H1 (cell line): ENCODE data around the gene EPHA5. TPM values are rescaled to one million over a fixed set of nuclear protein-coding genes. Genes with fewer than 3 reads are reported as not detected.

ENCODE experiments used
- CTCF ChIA-PET: fragments of 300-600 bp; sonication (Branson Sonifier 250); formaldehyde crosslinking; loops from one replicate; lab custom pipeline; 2021; ENCODE audit not compliant: partially characterized antibody; lab: Charles Lee
- POLR2A ChIA-PET: fragments of 300-600 bp; sonication (Branson Sonifier 250); formaldehyde crosslinking; loops from one replicate; lab custom pipeline; 2021; ENCODE audit warnings: inconsistent platforms; ENCODE audit not compliant: partially characterized antibody; lab: Charles Lee
- DNase-seq, 2 experiments: peaks; one replicate each; pipeline versions ENCODE4 v3.0.0 to v3.0.0-alpha.2; 2010 to 2022; ENCODE audit warnings: low spot score in 2 of 2, low read depth in 1 of 2, mixed read lengths in 1 of 2
- FAIRE-seq: peaks from 2 replicates; lab custom pipeline; 2011; peaks lifted over from hg19 to GRCh38; lab: Jason Lieb, UNC
- H2AFZ ChIP-seq: 2 replicates; pipeline ENCODE4 v1.8.1; 2012; ENCODE audit warnings: low read length, inconsistent platforms
- H2AK5ac ChIP-seq: 2 replicates; pipeline ENCODE4 v1.6.1; 2013; ENCODE audit warnings: low read depth, low read length
- H2BK120ac ChIP-seq: replicated peaks from 2 replicates; pipeline ENCODE3; 2013; ENCODE audit warnings: low read depth, low read length, inconsistent platforms
- H2BK12ac ChIP-seq: 2 replicates; pipeline ENCODE4 v1.6.1; 2013; ENCODE audit warnings: low read depth, low read length
- H2BK15ac ChIP-seq: 2 replicates; pipeline ENCODE4 v1.6.1; 2013; ENCODE audit warnings: low read length
- H2BK20ac ChIP-seq: 2 replicates; pipeline ENCODE4 v1.6.1; 2013; ENCODE audit warnings: low read length
- H2BK5ac ChIP-seq: 2 replicates; pipeline ENCODE4 v1.6.1; 2013; ENCODE audit warnings: low read depth, low read length
- H3K14ac ChIP-seq: 2 replicates; pipeline ENCODE4 v1.6.1; 2013; ENCODE audit warnings: inconsistent platforms; ENCODE audit not compliant: insufficient read length
- H3K18ac ChIP-seq: 2 replicates; pipeline ENCODE4 v1.6.1; 2013; ENCODE audit warnings: low read length; ENCODE audit errors: extremely low read depth
- H3K23ac ChIP-seq: 2 replicates; pipeline ENCODE4 v1.6.1; 2013; ENCODE audit warnings: inconsistent platforms; ENCODE audit not compliant: insufficient read length
- H3K23me2 ChIP-seq: 2 replicates; pipeline ENCODE4 v1.6.1; 2013; ENCODE audit warnings: low read depth, low read length
- H3K27ac ChIP-seq: 2 replicates; pipeline ENCODE4 v1.6.1; 2011; ENCODE audit warnings: low read depth, low read length, inconsistent platforms
- H3K27me3 ChIP-seq, 4 experiments: replicated peaks in 1 of 4; 1 replicate in 1 of 4; 2 replicates in 3 of 4; pipeline versions ENCODE4 v1.6.1 to v1.8.1; 2011 to 2013; ENCODE audit warnings: low read length in 3 of 4, mild to moderate bottlenecking in 3 of 4, inconsistent platforms in 2 of 4, mixed read lengths in 2 of 4, moderate library complexity in 1 of 4; ENCODE audit not compliant: control insufficient read depth in 3 of 4, insufficient read depth in 3 of 4; ENCODE audit errors: extremely low read depth in 1 of 4
- H3K36me3 ChIP-seq, 4 experiments: 2 replicates each; pipeline versions ENCODE4 v1.6.1 to v1.8.1; 2011 to 2013; ENCODE audit warnings: mild to moderate bottlenecking in 4 of 4, low read length in 3 of 4, moderate library complexity in 2 of 4, control low read depth in 1 of 4, inconsistent platforms in 1 of 4; ENCODE audit not compliant: insufficient read depth in 4 of 4, control insufficient read depth in 2 of 4
- H3K4ac ChIP-seq: replicated peaks from 2 replicates; pipeline ENCODE3; 2013; ENCODE audit warnings: low read length, low read depth, mixed read lengths, inconsistent platforms; ENCODE audit not compliant: insufficient read length
- H3K4me1 ChIP-seq, 4 experiments: replicated peaks in 1 of 4; 1 replicate in 1 of 4; 2 replicates in 3 of 4; pipeline versions ENCODE4 v1.6.1 to v1.8.1; 2011 to 2013; ENCODE audit warnings: low read length in 3 of 4, inconsistent platforms in 2 of 4, mixed read lengths in 1 of 4; ENCODE audit not compliant: insufficient read depth in 4 of 4, control insufficient read depth in 3 of 4
- H3K4me2 ChIP-seq, 2 experiments: 2 replicates each; pipeline versions ENCODE4 v1.6.1 to v1.8.1; 2011 to 2013; ENCODE audit warnings: low read depth in 2 of 2, low read length in 2 of 2, control low read depth in 1 of 2, inconsistent platforms in 1 of 2, mild to moderate bottlenecking in 1 of 2; ENCODE audit not compliant: insufficient read depth in 1 of 2
- H3K4me3 ChIP-seq, 4 experiments: fragments of 200-600, 300-600 bp in 1 of 4; sonication (generic), shearing (Covaris generic), sonication (Bioruptor Twin) in 1 of 4; 2 replicates each; pipeline versions ENCODE4 v1.5.1 to v1.8.1; 2011 to 2016; ENCODE audit warnings: low read length in 4 of 4, low read depth in 3 of 4, control low read depth in 2 of 4, inconsistent platforms in 2 of 4, mild to moderate bottlenecking in 2 of 4, mixed read lengths in 1 of 4, moderate library complexity in 1 of 4; ENCODE audit not compliant: insufficient read depth in 2 of 4; ENCODE audit errors: extremely low read depth in 1 of 4
- H3K56ac ChIP-seq: replicated peaks from 2 replicates; pipeline ENCODE3; 2013; ENCODE audit warnings: low read depth, mild to moderate bottlenecking, mixed read lengths, low read length, inconsistent platforms; ENCODE audit not compliant: insufficient read length
- H3K79me1 ChIP-seq: 2 replicates; pipeline ENCODE4 v1.6.1; 2013; ENCODE audit warnings: low read depth, low read length, control low read depth
- H3K79me2 ChIP-seq, 2 experiments: 2 replicates each; pipeline versions ENCODE4 v1.6.1 to v1.8.1; 2012 to 2013; ENCODE audit warnings: low read length in 2 of 2, mild to moderate bottlenecking in 2 of 2, inconsistent platforms in 1 of 2; ENCODE audit not compliant: insufficient read depth in 2 of 2, control insufficient read depth in 1 of 2
- H3K9ac ChIP-seq, 4 experiments: replicated peaks in 1 of 4; 1 replicate in 1 of 4; 2 replicates in 3 of 4; pipeline versions ENCODE4 v1.6.1 to v1.8.1; 2011 to 2013; ENCODE audit warnings: low read depth in 3 of 4, low read length in 3 of 4, control low read depth in 2 of 4, mild to moderate bottlenecking in 2 of 4, moderate library complexity in 2 of 4, inconsistent platforms in 1 of 4; ENCODE audit errors: extremely low read depth in 1 of 4
- H3K9me3 ChIP-seq, 2 experiments: 2 replicates each; pipeline versions ENCODE4 v1.6.1 to v1.8.1; 2012 to 2013; ENCODE audit warnings: mild to moderate bottlenecking in 2 of 2, moderate library complexity in 2 of 2, control low read depth in 1 of 2, inconsistent platforms in 1 of 2, low read depth in 1 of 2, low read length in 1 of 2, mixed read lengths in 1 of 2; ENCODE audit not compliant: insufficient read depth in 2 of 2
- H4K20me1 ChIP-seq, 2 experiments: replicated peaks in 1 of 2; 2 replicates each; pipeline versions ENCODE3 to v1.8.1; 2011 to 2013; ENCODE audit warnings: inconsistent platforms in 2 of 2, low read length in 2 of 2, mild to moderate bottlenecking in 1 of 2; ENCODE audit not compliant: insufficient read depth in 2 of 2, control insufficient read depth in 1 of 2
- H4K5ac ChIP-seq: 2 replicates; pipeline ENCODE4 v1.6.1; 2013; ENCODE audit warnings: low read length, low read depth, mixed read lengths, inconsistent platforms; ENCODE audit not compliant: insufficient read length
- H4K8ac ChIP-seq: 2 replicates; pipeline ENCODE4 v1.8.0; 2013; ENCODE audit warnings: mild to moderate bottlenecking, moderate library complexity, low read length, inconsistent platforms; ENCODE audit not compliant: insufficient read depth; ENCODE audit errors: extremely low read depth
- H4K91ac ChIP-seq: replicated peaks from 2 replicates; pipeline ENCODE3; 2013; ENCODE audit warnings: low read length, mixed read lengths, inconsistent platforms; ENCODE audit not compliant: insufficient read length
- CBX8 ChIP-seq: fragments of 300-800, 300-1000 bp; sonication (generic); IDR thresholded peaks from 2 replicates; pipeline ENCODE4 v1.7.1; 2016; ENCODE audit warnings: low read depth, low read length, borderline replicate concordance
- EGR1 ChIP-seq: IDR thresholded peaks from 2 replicates; pipeline ENCODE4 v1.6.1; 2011; ENCODE audit warnings: low read depth, low read length, borderline replicate concordance
- KDM5A ChIP-seq: fragments of 200-600 bp; IDR thresholded peaks from 2 replicates; pipeline ENCODE4 v1.7.1; 2012; ENCODE audit warnings: mild to moderate bottlenecking, low read length, inconsistent platforms, mixed read lengths
- MAFK ChIP-seq: IDR thresholded peaks from 2 replicates; pipeline ENCODE4 v1.6.1; 2012; ENCODE audit warnings: low read depth, mild to moderate bottlenecking, improper control_type of control experiment, low read length
- NANOG ChIP-seq: IDR thresholded peaks from 2 replicates; pipeline ENCODE4 v1.6.1; 2011; ENCODE audit warnings: low read length, low read depth, mild to moderate bottlenecking, inconsistent platforms; ENCODE audit not compliant: insufficient read depth, poor library complexity, severe bottlenecking
- POLR2A ChIP-seq, 2 experiments: IDR thresholded peaks; 1 replicate in 1 of 2; 2 replicates in 1 of 2; pipeline ENCODE4 v1.6.1; 2011; ENCODE audit warnings: low read depth in 2 of 2, low read length in 2 of 2, mild to moderate bottlenecking in 2 of 2; ENCODE audit errors: control extremely low read depth in 1 of 2
- RNF2 ChIP-seq: fragments of 200-900, 300-1000 bp; sonication (generic); IDR thresholded peaks from 2 replicates; pipeline ENCODE4 v1.7.1; 2016; ENCODE audit warnings: borderline replicate concordance, low read depth, mild to moderate bottlenecking, antibody characterized with exemption, low read length; ENCODE audit not compliant: poor library complexity, severe bottlenecking; ENCODE audit errors: missing control alignments
- SIX5 ChIP-seq: IDR thresholded peaks from 2 replicates; pipeline ENCODE4 v1.6.1; 2011; ENCODE audit warnings: mild to moderate bottlenecking, low read depth, low read length
- TBP ChIP-seq: IDR thresholded peaks from 2 replicates; pipeline ENCODE4 v1.6.1; 2011; ENCODE audit warnings: low read depth, low read length, improper control_type of control experiment
- TEAD4 ChIP-seq: IDR thresholded peaks from 2 replicates; pipeline ENCODE4 v1.6.1; 2012; ENCODE audit warnings: low read depth, low read length, inconsistent platforms, mixed read lengths
- ZNF274 ChIP-seq: IDR thresholded peaks from 2 replicates; pipeline ENCODE4 v1.7.0; 2012; ENCODE audit warnings: low read length, borderline replicate concordance; ENCODE audit errors: extremely low read depth
- WGBS, 2 experiments: shearing (Covaris generic) in 1 of 2; methylation state at CpG; one replicate each; pipeline versions ENCODE4 v1.1.6 to v1.1.7; 2013 to 2015; ENCODE audit warnings: low lambda C conversion rate in 2 of 2, mixed read lengths in 2 of 2, inconsistent platforms in 1 of 2, low coverage in 1 of 2, missing lambda C conversion rate in 1 of 2; ENCODE audit not compliant: insufficient replicate concordance in 2 of 2, insufficient coverage in 1 of 2, insufficient read length in 1 of 2; ENCODE audit errors: extremely low coverage in 1 of 2, missing lambda C conversion rate in 1 of 2; 5-methylcytosine and 5-hydroxymethylcytosine counted together
- polyA plus RNA-seq, 7 experiments: library from polyadenylated mRNA; depleted of rRNA in 3 of 7; stranded (reverse) in 5 of 7; unstranded in 2 of 7; fragments of >200 nt in 5 of 7; fragments of 200-250 nt in 2 of 7; gene quantifications; 1 replicate in 5 of 7; 2 replicates in 1 of 7; 4 replicates in 1 of 7; pipeline versions ENCODE4 v1.2.1 to v1.2.3, GENCODE V29; 2011 to 2013; ENCODE audit warnings: missing spikeins in 2 of 7, mixed read lengths in 2 of 7
- total RNA-seq: library from RNA; stranded (reverse); fragmentation: NEBNext Ultra II Directional; extraction: Animal tissue kit (Norgen Biotek cat#: 25700); gene quantifications from 2 replicates; pipeline ENCODE4 v1.2.1, GENCODE V29; 2021
- TF ChIP-seq, protein P1 (sequence below): IDR thresholded peaks from 2 replicates; pipeline ENCODE4 v1.6.1; 2012; ENCODE audit warnings: inconsistent platforms
- TF ChIP-seq, protein P2 (sequence below): IDR thresholded peaks from 2 replicates; pipeline ENCODE4 v1.6.1; 2012; ENCODE audit warnings: low read length, inconsistent platforms

EPHA5 gene
- total and polyA plus RNA-seq, 2 of the 8 experiments (the other 6 are each of a cell fraction or from before 2014, with no cell fraction given): 0.03 to 0.11 TPM

DNA sequence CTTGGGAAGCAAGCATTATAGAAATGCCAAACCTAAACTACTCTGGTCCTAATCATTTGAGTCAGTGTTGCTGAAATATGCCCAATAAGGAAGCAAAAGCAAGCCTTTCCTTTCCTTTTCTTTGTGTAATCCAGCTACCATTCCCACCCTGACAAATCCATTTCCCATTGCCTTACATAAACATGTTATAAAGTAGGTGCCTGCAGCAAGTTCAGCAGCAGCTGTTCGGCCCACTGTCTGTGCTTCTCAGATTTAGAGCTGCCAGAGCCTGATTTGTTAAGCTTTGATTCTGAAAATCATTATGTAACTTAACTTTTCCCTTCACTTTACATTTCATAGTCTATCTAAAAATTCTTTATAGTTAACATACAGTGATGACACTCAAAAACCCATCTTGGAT lies 148.6 kb downstream of the EPHA5 start:
- no peak overlapping the region for H4K91ac ChIP-seq
- no peak overlapping the region for H3K23ac ChIP-seq
- H3K79me1 ChIP-seq: no peaks in the 10 kb centered on the region
- DNase-seq: no peak
- H2BK15ac ChIP-seq: no peak overlapping the region
- no peaks in the 10 kb centered on the region for H4K20me1 ChIP-seq
- no peaks in the 10 kb centered on the region for H3K36me3 ChIP-seq
- no peak overlapping the region for H3K4me3 ChIP-seq
- H3K27ac ChIP-seq: no peak overlapping the region
- FAIRE-seq: no peak
- WGBS, 2 experiments: 79% methylated on average over 1 of the region's 1 CpG; no CpG with 5 or more reads in 1 of the 2 experiments
- H3K14ac ChIP-seq: no peak overlapping the region
- no peak overlapping the region for H2BK5ac ChIP-seq
- H3K27me3 ChIP-seq: no peaks in the 10 kb centered on the region
- H3K23me2 ChIP-seq: no peaks in the 10 kb centered on the region
- H4K5ac ChIP-seq: no peak overlapping the region
- no peak overlapping the region for H3K4me2 ChIP-seq
- no peak overlapping the region for H2BK20ac ChIP-seq
- ChIA-PET CTCF (no interaction called here), POLR2A (no interaction called here)
- no peak overlapping the region for H2AFZ ChIP-seq
- no peak overlapping the region for H3K4ac ChIP-seq
- H3K18ac ChIP-seq: no peak overlapping the region
- no peak overlapping the region for H2AK5ac ChIP-seq
- H3K79me2 ChIP-seq: no peaks in the 10 kb centered on the region
- H4K8ac ChIP-seq: no peak overlapping the region
- no peaks in the 10 kb centered on the region for H3K9me3 ChIP-seq
- H3K4me1 ChIP-seq: no peaks in the 10 kb centered on the region
- no peak overlapping the region for H3K56ac ChIP-seq
- H2BK12ac ChIP-seq: no peak overlapping the region
- H2BK120ac ChIP-seq: no peak overlapping the region
- no peak overlapping the region for H3K9ac ChIP-seq
- TF ChIP-seq SIX5 (no peak), MAFK (no peak), ZNF274 (no peak), NANOG (no peak), KDM5A (no peak), POLR2A (IDR thresholded peaks at IDR 0.05; ENCODE audit: control extremely low read depth in 1 of 2, low read depth in 2 of 2, low read length in 2 of 2) (no peak), RNF2 (no peak), CBX8 (no peak), EGR1 (no peak), TBP (no peak), TEAD4 (no peak)
- TF ChIP-seq, protein P1, sequence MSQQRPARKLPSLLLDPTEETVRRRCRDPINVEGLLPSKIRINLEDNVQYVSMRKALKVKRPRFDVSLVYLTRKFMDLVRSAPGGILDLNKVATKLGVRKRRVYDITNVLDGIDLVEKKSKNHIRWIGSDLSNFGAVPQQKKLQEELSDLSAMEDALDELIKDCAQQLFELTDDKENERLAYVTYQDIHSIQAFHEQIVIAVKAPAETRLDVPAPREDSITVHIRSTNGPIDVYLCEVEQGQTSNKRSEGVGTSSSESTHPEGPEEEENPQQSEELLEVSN: no peak
- TF ChIP-seq, protein P2, sequence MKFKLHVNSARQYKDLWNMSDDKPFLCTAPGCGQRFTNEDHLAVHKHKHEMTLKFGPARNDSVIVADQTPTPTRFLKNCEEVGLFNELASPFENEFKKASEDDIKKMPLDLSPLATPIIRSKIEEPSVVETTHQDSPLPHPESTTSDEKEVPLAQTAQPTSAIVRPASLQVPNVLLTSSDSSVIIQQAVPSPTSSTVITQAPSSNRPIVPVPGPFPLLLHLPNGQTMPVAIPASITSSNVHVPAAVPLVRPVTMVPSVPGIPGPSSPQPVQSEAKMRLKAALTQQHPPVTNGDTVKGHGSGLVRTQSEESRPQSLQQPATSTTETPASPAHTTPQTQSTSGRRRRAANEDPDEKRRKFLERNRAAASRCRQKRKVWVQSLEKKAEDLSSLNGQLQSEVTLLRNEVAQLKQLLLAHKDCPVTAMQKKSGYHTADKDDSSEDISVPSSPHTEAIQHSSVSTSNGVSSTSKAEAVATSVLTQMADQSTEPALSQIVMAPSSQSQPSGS: no peak
